ENCODE data around the gene FBL. TPM values are rescaled to one million over a fixed set of nuclear protein-coding genes. Genes with fewer than 3 reads are reported as not detected.

The FBL gene
- total RNA-seq, 4 donors from 2014 or later, result 167 to 224 (median 174) TPM

- intact Hi-C loops (cut with DNase I; ENCODE audit: low total_unique reads), result no loop called here
- peak in 1 of 2 donors; percentile 45 for DNase-seq (ENCODE audit: low spot score in 2 of 2)
- 50 to 88% methylated on average over 1 of the region's 1 CpG for WGBS, 2 donors
- no peak for TF ChIP-seq CTCF (IDR thresholded peaks at IDR 0.05)
- no peak for TF ChIP-seq POLR2A (IDR thresholded peaks at IDR 0.05)
- H3K4me3 ChIP-seq (ENCODE audit: low read depth, poor library complexity, severe bottlenecking), result no peak overlapping the region
Observed at GRCh38 chr19:39874404-39874803, 28.2 kb upstream of the FBL start.

GRCh38 chr19:39873385-39873784, 27.2 kb upstream of the FBL start:
- no peak overlapping the region for H3K4me3 ChIP-seq (ENCODE audit: low read depth, poor library complexity, severe bottlenecking)
- 93 to 97% methylated on average over 6 to 17 of the region's 20 CpGs for WGBS, 2 donors
- TF ChIP-seq POLR2A (IDR thresholded peaks at IDR 0.05) (no peak), CTCF (IDR thresholded peaks at IDR 0.05) (no peak)
- DNase-seq (ENCODE audit: low spot score in 2 of 2), result peak in 1 of 2 donors; percentile 61
- intact Hi-C loops (cut with DNase I; ENCODE audit: low total_unique reads), result no loop called here

GRCh38 chr19:39871886-39872866, 26.0 kb upstream of the FBL start:
- H3K4me3 ChIP-seq (ENCODE audit: low read depth, poor library complexity, severe bottlenecking), result no peak overlapping the region
- WGBS, 2 donors, result 87 to 90% methylated on average over 21 to 46 of the region's 47 CpGs
- no peak for TF ChIP-seq CTCF (IDR thresholded peaks at IDR 0.05)
- no peak for TF ChIP-seq POLR2A (IDR thresholded peaks at IDR 0.05)
- intact Hi-C loops (cut with DNase I; ENCODE audit: low total_unique reads), result no loop called here
- no peak for DNase-seq (ENCODE audit: low spot score in 2 of 2)

GRCh38 chr19:39871362-39871761, 25.2 kb upstream of the FBL start:
- H3K4me3 ChIP-seq (ENCODE audit: low read depth, poor library complexity, severe bottlenecking), result no peak overlapping the region
- 90 to 96% methylated on average over 6 of the region's 6 CpGs for WGBS, 2 donors
- intact Hi-C loops (cut with DNase I; ENCODE audit: low total_unique reads), result no loop called here
- TF ChIP-seq POLR2A (IDR thresholded peaks at IDR 0.05), result no peak
- no peak for TF ChIP-seq CTCF (IDR thresholded peaks at IDR 0.05)
- no peak for DNase-seq (ENCODE audit: low spot score in 2 of 2)

GRCh38 chr19:39870171-39870971, 24.2 kb upstream of the FBL start:
- DNase-seq (ENCODE audit: low spot score in 2 of 2), result no peak
- no peak overlapping the region for H3K4me3 ChIP-seq (ENCODE audit: low read depth, poor library complexity, severe bottlenecking)
- intact Hi-C loops (cut with DNase I; ENCODE audit: low total_unique reads), result no loop called here
- TF ChIP-seq CTCF (IDR thresholded peaks at IDR 0.05) (no peak), POLR2A (IDR thresholded peaks at IDR 0.05) (no peak)
- 57 to 59% methylated on average over 13 to 16 of the region's 16 CpGs for WGBS, 2 donors
